H9 (cell line): ENCODE measurements around the gene ATG9B. TPM values are rescaled to one million over a fixed set of nuclear protein-coding genes. Genes with fewer than 3 reads are reported as not detected.

Source experiments
- DNase-seq: peaks from one replicate; pipeline ENCODE4 v3.0.0-alpha.2; 2017
- H2AFZ ChIP-seq: one replicate; pipeline ENCODE4 v1.6.1; 2013; ENCODE audit warnings: mild to moderate bottlenecking, low read length, control low read depth, moderate library complexity
- H2AK5ac ChIP-seq: 2 replicates; pipeline ENCODE4 v1.6.1; 2013; ENCODE audit warnings: low read length, control low read depth, mixed read lengths; ENCODE audit not compliant: insufficient read length
- H2BK120ac ChIP-seq: one replicate; pipeline ENCODE4 v1.6.1; 2013; ENCODE audit warnings: low read depth, mild to moderate bottlenecking, low read length, control low read depth, inconsistent platforms; ENCODE audit not compliant: poor library complexity, severe bottlenecking
- H2BK12ac ChIP-seq: 2 replicates; pipeline ENCODE4 v1.6.1; 2013; ENCODE audit warnings: low read length, control low read depth, mixed read lengths, low read depth; ENCODE audit not compliant: insufficient read length
- H2BK15ac ChIP-seq: 2 replicates; pipeline ENCODE4 v1.6.1; 2013; ENCODE audit warnings: low read depth, low read length, control low read depth
- H2BK20ac ChIP-seq: one replicate; pipeline ENCODE4 v1.6.1; 2013; ENCODE audit warnings: low read depth, mild to moderate bottlenecking, low read length, control low read depth, inconsistent platforms; ENCODE audit not compliant: poor library complexity, severe bottlenecking
- H2BK5ac ChIP-seq: 2 replicates; pipeline ENCODE4 v1.6.1; 2013; ENCODE audit warnings: low read length, control low read depth, mixed read lengths; ENCODE audit not compliant: insufficient read length
- H3K14ac ChIP-seq: 2 replicates; pipeline ENCODE4 v1.6.1; 2013; ENCODE audit warnings: low read length, control low read depth; ENCODE audit not compliant: insufficient read depth
- H3K18ac ChIP-seq: 2 replicates; pipeline ENCODE4 v1.6.1; 2013; ENCODE audit warnings: low read depth, mild to moderate bottlenecking, mixed read lengths, low read length, control low read depth; ENCODE audit not compliant: insufficient read length
- H3K23ac ChIP-seq: 2 replicates; pipeline ENCODE4 v1.6.1; 2013; ENCODE audit warnings: low read length, control low read depth, mixed read lengths, low read depth; ENCODE audit not compliant: insufficient read length
- H3K23me2 ChIP-seq: 2 replicates; pipeline ENCODE4 v1.6.1; 2013; ENCODE audit warnings: low read depth, mild to moderate bottlenecking, mixed read lengths, low read length, control low read depth; ENCODE audit not compliant: insufficient read length, poor library complexity, severe bottlenecking
- H3K27ac ChIP-seq: 2 replicates; pipeline ENCODE4 v1.5.1; 2013; ENCODE audit warnings: low read length, control low read depth, mixed read lengths, low read depth; ENCODE audit not compliant: insufficient read length
- H3K27me3 ChIP-seq: 2 replicates; pipeline ENCODE4 v1.6.1; 2013; ENCODE audit warnings: low read length, control low read depth, inconsistent platforms; ENCODE audit not compliant: insufficient read depth
- H3K4ac ChIP-seq: 2 replicates; pipeline ENCODE4 v1.6.1; 2013; ENCODE audit warnings: low read depth, mild to moderate bottlenecking, control low read depth, inconsistent platforms, low read length, moderate library complexity
- H3K4me1 ChIP-seq: 2 replicates; pipeline ENCODE4 v1.6.1; 2013; ENCODE audit warnings: low read length, control low read depth, inconsistent platforms; ENCODE audit not compliant: insufficient read depth
- H3K4me2 ChIP-seq: 2 replicates; pipeline ENCODE4 v1.6.1; 2013; ENCODE audit warnings: low read length, control low read depth, mixed read lengths; ENCODE audit not compliant: insufficient read length, insufficient read depth
- H3K56ac ChIP-seq: 2 replicates; pipeline ENCODE4 v1.6.1; 2013; ENCODE audit warnings: low read depth, mild to moderate bottlenecking, mixed read lengths, low read length, control low read depth; ENCODE audit not compliant: insufficient read length
- H3K79me1 ChIP-seq: 2 replicates; pipeline ENCODE4 v1.6.1; 2013; ENCODE audit warnings: low read depth, mild to moderate bottlenecking, moderate library complexity, low read length, control low read depth, inconsistent platforms; ENCODE audit not compliant: insufficient read depth, poor library complexity, severe bottlenecking
- H3K79me2 ChIP-seq: 2 replicates; pipeline ENCODE4 v1.6.1; 2013; ENCODE audit warnings: low read length, control low read depth, inconsistent platforms; ENCODE audit not compliant: insufficient read depth
- H3K9ac ChIP-seq: 2 replicates; pipeline ENCODE4 v1.6.1; 2013; ENCODE audit warnings: low read length, control low read depth, mixed read lengths; ENCODE audit not compliant: insufficient read length; ENCODE audit errors: extremely low read depth
- H3K9me3 ChIP-seq: one replicate; pipeline ENCODE4 v1.6.1; 2013; ENCODE audit warnings: low read depth, low read length, inconsistent platforms; ENCODE audit not compliant: control insufficient read depth
- H3T11ph ChIP-seq: one replicate; pipeline ENCODE4 v1.6.1; 2013; ENCODE audit warnings: mild to moderate bottlenecking, low read length, control low read depth, inconsistent platforms
- H4K20me1 ChIP-seq: one replicate; pipeline ENCODE4 v1.6.1; 2013; ENCODE audit not compliant: control insufficient read depth, insufficient read length, insufficient read depth
- H4K5ac ChIP-seq: 2 replicates; pipeline ENCODE4 v1.6.1; 2013; ENCODE audit warnings: low read depth, mild to moderate bottlenecking, mixed read lengths, low read length, control low read depth; ENCODE audit not compliant: insufficient read length
- H4K8ac ChIP-seq: replicated peaks from 2 replicates; pipeline ENCODE4 v1.6.1; 2013; ENCODE audit warnings: low read length, control low read depth, mixed read lengths, low read depth; ENCODE audit not compliant: insufficient read length
- H4K91ac ChIP-seq: 2 replicates; pipeline ENCODE4 v1.6.1; 2013; ENCODE audit warnings: low read depth, mild to moderate bottlenecking, moderate library complexity, mixed read lengths, low read length, control low read depth; ENCODE audit not compliant: insufficient read length
- H3K27ac Mint-ChIP-seq, 3 experiments: 2 replicates in 2 of 3; 3 replicates in 1 of 3; pipeline ENCODE4 v1.8.0; 2020 to 2021; ENCODE audit warnings: mixed read lengths in 3 of 3, mild to moderate bottlenecking in 1 of 3, moderate library complexity in 1 of 3
- H3K27me3 Mint-ChIP-seq: 2 replicates; pipeline ENCODE4 v1.8.0; 2021; ENCODE audit warnings: low read depth, mild to moderate bottlenecking, moderate library complexity, mixed read lengths
- H3K36me3 Mint-ChIP-seq, 3 experiments: 2 replicates in 2 of 3; 3 replicates in 1 of 3; pipeline ENCODE4 v1.8.0; 2020 to 2021; ENCODE audit warnings: low read depth in 3 of 3, mixed read lengths in 3 of 3; ENCODE audit not compliant: insufficient read depth in 1 of 3
- H3K4me1 Mint-ChIP-seq, 2 experiments: 2 replicates each; pipeline ENCODE4 v1.8.0; 2020; ENCODE audit warnings: mixed read lengths in 2 of 2
- H3K4me3 Mint-ChIP-seq, 2 experiments: 2 replicates in 1 of 2; 3 replicates in 1 of 2; pipeline ENCODE4 v1.8.0; 2020 to 2021; ENCODE audit warnings: mild to moderate bottlenecking in 2 of 2, mixed read lengths in 2 of 2, moderate library complexity in 1 of 2
- H3K9me3 Mint-ChIP-seq, 2 experiments: 2 replicates in 1 of 2; 3 replicates in 1 of 2; pipeline ENCODE4 v1.8.0; 2020; ENCODE audit warnings: mild to moderate bottlenecking in 2 of 2, mixed read lengths in 2 of 2, moderate library complexity in 1 of 2
- WGBS: extraction: QIAGEN DNeasy Blood & Tissue Kit; methylation state at CpG from one replicate; pipeline ENCODE4 v1.1.7; 2013; ENCODE audit warnings: missing lambda C conversion rate, low lambda C conversion rate, mixed read lengths; ENCODE audit not compliant: insufficient read length; ENCODE audit errors: extremely low coverage; 5-methylcytosine and 5-hydroxymethylcytosine counted together
- total RNA-seq: library from RNA; stranded (reverse); gene quantifications from 2 replicates; pipeline ENCODE4 v1.2.1, GENCODE V29; 2021
- TF ChIP-seq, protein P1 (sequence below): fragments of 200-600 bp; sonication (generic); conservative IDR thresholded peaks from 3 replicates; pipeline ENCODE4 v1.8.0; 2021; ENCODE audit warnings: antibody characterized with exemption, mild to moderate bottlenecking

The ATG9B gene
- total RNA-seq, 1 experiment from 2014 or later = 1.5 TPM

DNA sequence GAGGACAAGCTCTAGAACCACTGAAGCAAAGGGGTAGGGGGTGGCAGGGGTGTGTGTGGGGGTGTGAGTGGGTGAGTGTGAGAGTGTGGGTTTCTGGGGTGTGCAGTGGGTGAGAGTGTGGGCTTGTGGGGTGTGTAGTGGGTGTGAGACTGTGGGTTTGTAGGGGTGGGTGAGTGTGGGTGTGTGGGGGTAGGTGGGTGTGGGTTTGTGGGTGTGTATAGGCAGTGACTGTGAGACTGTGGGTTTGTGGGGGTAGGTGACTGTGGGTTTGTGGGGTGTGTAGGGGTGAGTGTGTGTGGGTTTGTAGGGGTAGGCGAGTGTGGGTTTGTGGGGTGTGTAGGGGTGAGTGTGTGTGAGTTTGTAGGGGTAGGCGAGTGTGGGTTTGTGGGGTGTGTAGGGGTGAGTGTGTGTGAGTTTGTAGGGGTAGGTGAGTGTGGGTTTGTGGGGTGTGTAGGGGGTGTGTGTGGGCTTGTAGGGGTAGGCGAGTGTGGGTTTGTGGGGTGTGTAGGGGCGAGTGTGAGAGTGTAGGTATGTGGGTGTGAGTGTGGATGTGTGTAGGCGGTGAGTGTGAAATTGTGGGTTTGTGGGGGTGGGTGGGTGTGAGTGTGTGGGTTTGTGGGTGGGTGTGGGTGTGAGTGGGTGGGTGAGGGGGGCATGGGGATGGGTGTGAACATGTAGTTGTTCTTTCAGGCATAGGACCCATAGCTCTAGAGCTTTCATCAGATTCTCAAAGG lies 24.6 kb downstream of the ATG9B start:
- Histone ChIP-seq H3K18ac (no peak overlapping the region), H3K4me2 (no peak overlapping the region), H2BK20ac (no peak overlapping the region), H3T11ph (no peak overlapping the region), H3K9me3 (no peaks in the 10 kb centered on the region), H4K91ac (no peak overlapping the region), H3K4me1 (no peaks in the 10 kb centered on the region; the same call in 1 of the 2 replicates), H3K9ac (no peak overlapping the region), H4K8ac (no peak overlapping the region), H2BK5ac (no peak overlapping the region), H3K79me1 (no peaks in the 10 kb centered on the region), H2BK15ac (no peak overlapping the region), H3K4ac (no peak overlapping the region), H3K23me2 (no peaks in the 10 kb centered on the region), H2AFZ (no peak overlapping the region), H3K79me2 (no peaks in the 10 kb centered on the region), H4K20me1 (no peaks in the 10 kb centered on the region), H2AK5ac (no peak overlapping the region), H3K27ac (no peak overlapping the region), H3K23ac (no peak overlapping the region), H3K27me3 (no peaks in the 10 kb centered on the region), H2BK120ac (no peak overlapping the region), H3K56ac (no peak overlapping the region), H3K14ac (no peak overlapping the region), H2BK12ac (no peak overlapping the region), H4K5ac (no peak overlapping the region)
- DNase-seq = no peak
- WGBS = 100% methylated on average over 5 of the region's 5 CpGs
- H3K4me3 Mint-ChIP-seq = no peak overlapping the region
- H3K27me3 Mint-ChIP-seq = peaks cover 1% of the 10 kb centered on the region
- TF ChIP-seq, protein P1, sequence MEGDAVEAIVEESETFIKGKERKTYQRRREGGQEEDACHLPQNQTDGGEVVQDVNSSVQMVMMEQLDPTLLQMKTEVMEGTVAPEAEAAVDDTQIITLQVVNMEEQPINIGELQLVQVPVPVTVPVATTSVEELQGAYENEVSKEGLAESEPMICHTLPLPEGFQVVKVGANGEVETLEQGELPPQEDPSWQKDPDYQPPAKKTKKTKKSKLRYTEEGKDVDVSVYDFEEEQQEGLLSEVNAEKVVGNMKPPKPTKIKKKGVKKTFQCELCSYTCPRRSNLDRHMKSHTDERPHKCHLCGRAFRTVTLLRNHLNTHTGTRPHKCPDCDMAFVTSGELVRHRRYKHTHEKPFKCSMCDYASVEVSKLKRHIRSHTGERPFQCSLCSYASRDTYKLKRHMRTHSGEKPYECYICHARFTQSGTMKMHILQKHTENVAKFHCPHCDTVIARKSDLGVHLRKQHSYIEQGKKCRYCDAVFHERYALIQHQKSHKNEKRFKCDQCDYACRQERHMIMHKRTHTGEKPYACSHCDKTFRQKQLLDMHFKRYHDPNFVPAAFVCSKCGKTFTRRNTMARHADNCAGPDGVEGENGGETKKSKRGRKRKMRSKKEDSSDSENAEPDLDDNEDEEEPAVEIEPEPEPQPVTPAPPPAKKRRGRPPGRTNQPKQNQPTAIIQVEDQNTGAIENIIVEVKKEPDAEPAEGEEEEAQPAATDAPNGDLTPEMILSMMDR = no peak
- peaks cover 0 to 2% (median 0%) of the 10 kb centered on the region in 3 experiments; a peak in 1 of 7 replicates for H3K36me3 Mint-ChIP-seq
- peaks cover 0 to 7% of the 10 kb centered on the region in 2 experiments; a peak in 1 of 4 replicates for H3K4me1 Mint-ChIP-seq
- H3K27ac Mint-ChIP-seq = no peak overlapping the region
- H3K9me3 Mint-ChIP-seq = no peaks in the 10 kb centered on the region
